Gastrocnemius medialis (tissue), 4 donors: ENCODE results near the gene OR10J5. TPM values are rescaled to one million over a fixed set of nuclear protein-coding genes. Genes with fewer than 3 reads are reported as not detected.

ENCODE experiments used
- ATAC-seq, 2 donors: fragments of 150-250 bp; one replicate each; pipeline ENCODE4 v1.9.1; 2016
- DNase-seq, 2 donors: peaks; one replicate each; pipeline ENCODE4 v3.0.0-alpha.2; 2019
- H3K27ac ChIP-seq, 4 donors: fragments of 200-600 bp; sonication (generic); 1 replicate in 1 of 4; 2 replicates in 3 of 4; pipeline ENCODE4 v1.5.1; 2016 to 2018; ENCODE audit warnings: mild to moderate bottlenecking in 2 of 4, moderate library complexity in 1 of 4
- H3K27me3 ChIP-seq, 3 donors: fragments of 200-600 bp; sonication (generic) in 2 of 3; 1 replicate in 1 of 3; 2 replicates in 2 of 3; pipeline versions ENCODE4 v1.5.1 to v1.6.0; 2016 to 2019; ENCODE audit warnings: mild to moderate bottlenecking in 1 of 3, moderate library complexity in 1 of 3
- H3K36me3 ChIP-seq, 2 donors: fragments of 200-600 bp; sonication (generic) in 1 of 2; one replicate each; pipeline ENCODE4 v1.5.1; 2017 to 2018
- H3K4me1 ChIP-seq, 2 donors: fragments of 200-600 bp; sonication (generic) in 1 of 2; one replicate each; pipeline ENCODE4 v1.5.1; 2016 to 2017; ENCODE audit warnings: mild to moderate bottlenecking in 2 of 2
- H3K4me3 ChIP-seq, 4 donors: fragments of 200-600 bp; sonication (generic) in 3 of 4; 1 replicate in 1 of 4; 2 replicates in 3 of 4; pipeline ENCODE4 v1.5.1; 2016 to 2019; ENCODE audit warnings: mild to moderate bottlenecking in 2 of 4
- H3K9me3 ChIP-seq, 3 donors: fragments of 200-600 bp; sonication (generic) in 2 of 3; 1 replicate in 1 of 3; 2 replicates in 2 of 3; pipeline ENCODE4 v1.5.1; 2016 to 2019
- CTCF ChIP-seq, 5 experiments: fragments of 450-650 bp in 3 of 5; fragments of 200-600 bp in 2 of 5; sonication (generic) in 2 of 5; IDR thresholded peaks in 4 of 5; conservative IDR thresholded peaks in 1 of 5; 1 replicate in 4 of 5; 2 replicates in 1 of 5; pipeline ENCODE4 v1.5.1; 2016 to 2019; ENCODE audit warnings: antibody characterized with exemption in 5 of 5, mild to moderate bottlenecking in 3 of 5, moderate library complexity in 3 of 5
- POLR2A ChIP-seq, 2 donors: fragments of 450-650 bp; IDR thresholded peaks; one replicate each; pipeline ENCODE4 v1.6.1; 2017; ENCODE audit warnings: antibody characterized with exemption in 2 of 2, mild to moderate bottlenecking in 2 of 2, moderate library complexity in 2 of 2
- in situ Hi-C, 4 donors: fragments of 200-750 bp; cut with MboI; loops; one replicate each; pipeline versions ENCODE4 v1.15.0 to v1.8.0; 2017; ENCODE audit warnings: low sequenced_read_pairs in 4 of 4
- intact Hi-C: fragments of 100-400 bp; cut with DNase I; formaldehyde crosslinking; loops from one replicate; pipeline ENCODE4 v1.15.1; 2023; ENCODE audit warnings: low total_unique reads
- total RNA-seq, 4 donors: library from RNA; depleted of rRNA; stranded (reverse); fragments of >200 nt; gene quantifications; one replicate each; pipeline versions ENCODE4 v1.1.0 to v1.2.3, GENCODE V29; 2016

The OR10J5 gene
- total RNA-seq, 4 donors from 2014 or later, result not detected

DNA sequence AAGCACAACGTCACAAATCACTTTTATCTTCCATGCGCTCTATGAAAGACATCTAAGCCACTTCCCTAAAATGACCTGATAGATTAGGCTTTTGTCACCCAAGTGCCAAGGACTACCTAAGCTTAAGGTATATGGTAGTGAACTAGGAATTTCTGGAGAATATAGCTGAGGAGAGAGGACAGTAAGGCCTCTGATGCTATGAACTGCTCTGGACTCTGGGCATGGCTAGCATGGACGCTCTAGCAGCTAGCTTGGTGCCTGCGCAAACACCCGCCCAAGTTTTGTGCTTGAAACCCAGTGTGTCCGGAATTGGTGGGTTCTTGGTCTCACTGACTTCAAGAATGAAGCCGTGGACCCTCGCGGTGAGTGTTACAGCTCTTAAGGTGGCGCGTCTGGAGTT is 42.5 kb downstream of the OR10J5 start:
- Histone ChIP-seq H3K27me3 (no peaks in the 10 kb centered on the region), H3K9me3 (no peaks in the 10 kb centered on the region), H3K4me1 (no peaks in the 10 kb centered on the region), H3K27ac (no peak overlapping the region), H3K4me3 (no peak overlapping the region), H3K36me3 (no peaks in the 10 kb centered on the region)
- in situ Hi-C loops (no loop called here), intact Hi-C loops (no loop called here)
- DNase-seq, result no peak
- TF ChIP-seq CTCF (IDR thresholded peaks at IDR 0.05 in 4 of 5, conservative IDR thresholded peaks at IDR 0.05 in 1 of 5) (no peak), POLR2A (IDR thresholded peaks at IDR 0.05) (no peak)
- ATAC-seq, result no peak

DNA sequence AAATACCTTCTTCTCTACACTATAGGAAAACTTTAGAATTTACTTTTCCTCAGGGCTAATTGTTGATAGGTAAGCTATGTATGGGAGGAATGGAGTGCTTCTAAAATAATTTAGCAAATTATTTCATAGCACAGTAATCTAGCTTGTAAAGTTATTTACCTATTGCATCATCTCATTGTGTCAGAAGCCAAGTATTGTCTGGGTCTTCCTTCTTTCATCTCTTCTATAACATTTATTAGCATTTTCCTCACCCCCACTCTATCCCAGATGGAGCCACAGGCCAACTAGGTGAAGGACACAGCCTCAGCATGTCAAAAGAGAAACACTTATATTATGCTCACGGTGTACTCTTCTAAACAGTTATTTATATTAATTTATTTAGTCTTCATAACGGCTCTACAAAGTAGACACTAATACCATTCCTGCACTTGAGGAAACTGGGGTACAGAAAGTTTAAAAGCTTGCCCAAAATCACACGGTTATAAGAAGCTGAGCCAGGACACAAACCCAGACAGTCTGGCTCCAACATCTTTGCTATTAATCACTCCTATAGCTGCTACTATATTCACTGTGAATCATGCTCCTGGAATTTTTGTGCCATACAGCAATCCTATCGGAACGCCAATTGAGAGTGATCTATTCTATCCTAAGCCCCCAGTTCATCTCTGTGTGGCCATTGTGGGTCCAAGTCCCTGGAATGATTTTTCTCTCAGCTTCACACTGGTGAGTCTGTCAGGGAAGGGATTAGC is 43.1 kb downstream of the OR10J5 start:
- H3K4me1 ChIP-seq, result no peaks in the 10 kb centered on the region
- no peak overlapping the region for H3K27ac ChIP-seq
- intact Hi-C loops, result no loop called here
- DNase-seq, result no peak
- in situ Hi-C loops, result no loop called here
- no peaks in the 10 kb centered on the region for H3K27me3 ChIP-seq
- no peaks in the 10 kb centered on the region for H3K36me3 ChIP-seq
- no peak overlapping the region for H3K4me3 ChIP-seq
- no peak for ATAC-seq
- TF ChIP-seq CTCF (IDR thresholded peaks at IDR 0.05 in 4 of 5, conservative IDR thresholded peaks at IDR 0.05 in 1 of 5), result no peak
- no peak for TF ChIP-seq POLR2A (IDR thresholded peaks at IDR 0.05)
- no peaks in the 10 kb centered on the region for H3K9me3 ChIP-seq

Other genes starting within 250 kb of the OR10J5 start
- not detected for gene FCER1A, start 233.7 kb downstream of the OR10J5 start, total RNA-seq
- gene OR10J4, start 103.8 kb downstream of the OR10J5 start, total RNA-seq, result not detected
- gene OR10J1, start 96.3 kb downstream of the OR10J5 start, total RNA-seq, result not detected
- 1 to 10 TPM in 2 of 4 donors, not detected in 2; 1.5 to 4.1 TPM for gene APCS, start 51.8 kb upstream of the OR10J5 start, total RNA-seq
- 10 to 100 TPM in 2 of 4 donors, not detected in 2; 11.0 to 26.7 TPM for gene CRP, start 178.6 kb upstream of the OR10J5 start, total RNA-seq
- 10 to 100 TPM; 47.0 to 94.6 (median 77.2) TPM for gene DUSP23, start 245.0 kb upstream of the OR10J5 start, total RNA-seq